ENCODE results near the gene HMGB1. TPM values are rescaled to one million over a fixed set of nuclear protein-coding genes. Genes with fewer than 3 reads are reported as not detected.

Gene HMGB1
- total RNA-seq, 1 donor from 2014 or later, result 264 TPM

DNA sequence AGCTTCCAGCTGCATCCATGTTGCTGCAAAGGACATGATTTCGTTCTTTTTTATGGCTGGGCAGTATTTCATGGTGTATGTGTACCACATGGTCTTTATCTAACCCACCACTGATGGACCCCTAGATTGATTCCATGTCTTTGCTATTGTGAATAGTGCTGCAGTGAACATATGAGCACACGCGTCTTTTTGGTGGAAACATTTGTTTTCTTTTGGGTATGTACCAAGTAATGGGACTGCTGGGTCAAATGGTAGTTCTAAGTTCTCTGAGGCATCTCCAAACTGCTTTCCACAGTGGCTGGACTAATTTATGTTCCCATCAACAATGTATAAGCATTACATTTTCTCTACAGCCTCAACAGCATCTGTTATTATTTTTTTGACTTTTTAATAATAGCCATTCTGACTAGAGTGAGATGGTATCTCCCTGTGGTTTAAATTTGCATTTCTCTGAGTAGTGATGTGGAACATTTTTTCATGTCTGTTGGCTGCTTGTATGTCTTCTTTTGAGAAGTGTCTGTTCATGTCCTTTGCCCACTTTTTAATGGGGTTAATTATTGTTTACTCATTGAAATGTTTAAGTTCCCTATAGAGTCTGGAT lies 50.2 kb downstream of the HMGB1 start:
- H3K27ac Mint-ChIP-seq (ENCODE audit: unreplicated experiment), result no peak overlapping the region
- no peak for TF ChIP-seq CTCF (IDR thresholded peaks at IDR 0.05)
- no peak for DNase-seq (ENCODE audit: extremely low spot score, unreplicated experiment)
- no peak overlapping the region for H3K4me3 Mint-ChIP-seq (ENCODE audit: unreplicated experiment)
- peaks cover 6% of the 10 kb centered on the region for H3K4me1 Mint-ChIP-seq (ENCODE audit: unreplicated experiment)
- no peaks in the 10 kb centered on the region for H3K27me3 Mint-ChIP-seq (ENCODE audit: unreplicated experiment)
- no peaks in the 10 kb centered on the region for H3K9me3 Mint-ChIP-seq (ENCODE audit: unreplicated experiment)
- no peaks in the 10 kb centered on the region for H3K36me3 Mint-ChIP-seq (ENCODE audit: unreplicated experiment)

DNA sequence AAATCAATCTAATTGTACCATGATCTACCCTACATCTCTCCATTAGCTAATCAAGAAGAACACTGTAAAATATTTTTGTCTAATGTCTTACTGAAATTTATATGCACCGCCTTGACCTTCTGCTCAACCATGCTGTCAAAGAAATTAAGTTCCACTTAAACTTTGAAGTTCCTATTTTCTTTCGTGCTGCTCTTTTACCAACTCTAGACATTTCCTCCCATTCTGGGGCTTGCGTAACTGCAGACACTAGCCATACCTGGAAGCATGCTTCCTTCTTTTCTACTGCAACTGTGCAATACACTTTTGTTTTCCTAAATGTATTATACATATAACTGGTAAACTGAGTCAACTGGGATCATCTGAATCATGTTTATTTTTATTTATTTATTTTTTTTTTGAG lies 51.9 kb downstream of the HMGB1 start:
- DNase-seq (ENCODE audit: extremely low spot score, unreplicated experiment), result no peak
- Mint-ChIP-seq H3K9me3 (ENCODE audit: unreplicated experiment) (no peaks in the 10 kb centered on the region), H3K36me3 (ENCODE audit: unreplicated experiment) (no peaks in the 10 kb centered on the region), H3K27me3 (ENCODE audit: unreplicated experiment) (no peaks in the 10 kb centered on the region), H3K4me1 (ENCODE audit: unreplicated experiment) (peaks cover 15% of the 10 kb centered on the region), H3K4me3 (ENCODE audit: unreplicated experiment) (no peak overlapping the region), H3K27ac (ENCODE audit: unreplicated experiment) (no peak overlapping the region)
- TF ChIP-seq CTCF (IDR thresholded peaks at IDR 0.05), result no peak

DNA sequence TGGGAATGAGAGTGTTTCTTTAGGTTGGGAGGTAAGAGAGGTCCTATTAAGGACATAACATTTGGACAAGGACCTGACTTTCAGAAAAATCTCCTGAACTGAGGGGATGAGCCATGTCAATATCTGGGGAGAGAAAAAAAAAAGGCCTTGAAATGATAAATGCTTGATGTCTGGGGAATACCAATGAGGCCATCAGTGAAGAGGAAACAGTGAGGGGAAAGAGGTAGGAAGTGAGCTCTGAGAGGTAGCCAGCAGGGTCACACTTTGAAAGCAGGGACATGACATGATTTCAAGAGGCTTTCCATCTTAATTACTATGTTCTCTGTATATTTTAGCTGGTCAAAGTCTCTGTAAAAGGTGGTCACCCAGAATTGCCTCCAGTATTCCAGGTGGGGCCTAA lies 53.4 kb downstream of the HMGB1 start:
- Mint-ChIP-seq H3K4me1 (ENCODE audit: unreplicated experiment) (peaks cover 16% of the 10 kb centered on the region), H3K9me3 (ENCODE audit: unreplicated experiment) (no peaks in the 10 kb centered on the region), H3K36me3 (ENCODE audit: unreplicated experiment) (no peaks in the 10 kb centered on the region), H3K27me3 (ENCODE audit: unreplicated experiment) (no peaks in the 10 kb centered on the region), H3K4me3 (ENCODE audit: unreplicated experiment) (no peak overlapping the region), H3K27ac (ENCODE audit: unreplicated experiment) (no peak overlapping the region)
- TF ChIP-seq CTCF (IDR thresholded peaks at IDR 0.05), result no peak
- no peak for DNase-seq (ENCODE audit: extremely low spot score, unreplicated experiment)

- TF ChIP-seq CTCF (IDR thresholded peaks at IDR 0.05), result no peak
- DNase-seq (ENCODE audit: extremely low spot score, unreplicated experiment), result no peak
- Mint-ChIP-seq H3K9me3 (ENCODE audit: unreplicated experiment) (no peaks in the 10 kb centered on the region), H3K4me1 (ENCODE audit: unreplicated experiment) (peaks cover 16% of the 10 kb centered on the region), H3K36me3 (ENCODE audit: unreplicated experiment) (no peaks in the 10 kb centered on the region), H3K4me3 (ENCODE audit: unreplicated experiment) (no peak overlapping the region), H3K27me3 (ENCODE audit: unreplicated experiment) (no peaks in the 10 kb centered on the region), H3K27ac (ENCODE audit: unreplicated experiment) (no peak overlapping the region)
Observed at GRCh38 chr13:30410705-30411125, 55.0 kb downstream of the HMGB1 start.

DNA sequence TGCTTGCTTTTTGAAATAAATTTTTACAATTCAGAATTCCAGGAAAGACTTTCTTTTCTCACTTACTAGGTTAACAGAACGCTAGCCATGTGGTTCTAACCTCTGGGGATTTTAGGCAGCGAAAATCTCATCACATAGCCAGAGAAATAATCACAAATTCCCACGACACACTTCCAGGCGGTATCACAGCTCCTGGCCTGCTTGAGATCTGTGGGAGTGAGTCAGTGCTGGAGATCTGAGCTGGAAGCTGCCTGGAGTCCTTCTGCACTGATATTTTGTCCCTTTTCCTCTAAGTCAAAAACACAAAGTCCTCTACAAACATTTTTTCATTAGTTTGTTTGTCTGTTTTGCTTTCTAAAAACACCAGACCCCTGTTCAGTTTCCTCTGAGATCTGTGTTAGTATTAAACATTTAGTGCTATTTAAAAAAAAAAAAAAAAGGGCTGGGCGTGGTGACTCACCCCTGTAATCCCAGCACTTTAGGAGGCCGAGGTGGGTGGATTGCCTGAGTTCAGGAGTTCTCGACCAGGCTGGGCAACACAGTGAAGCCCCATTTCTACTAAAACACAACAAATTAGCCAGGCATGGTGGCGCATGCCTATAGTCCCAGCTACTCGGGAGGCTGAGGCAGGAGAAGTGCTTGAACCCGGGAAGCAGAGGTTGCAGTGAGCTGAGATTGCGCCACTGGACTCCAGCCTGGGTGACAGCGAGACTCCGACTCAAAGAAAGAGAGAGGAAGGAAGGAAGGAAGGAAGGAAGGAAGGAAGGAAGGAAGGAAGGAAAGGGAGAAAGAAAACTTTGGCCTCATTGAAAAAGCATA lies 55.6 kb downstream of the HMGB1 start:
- Mint-ChIP-seq H3K27ac (ENCODE audit: unreplicated experiment) (no peak overlapping the region), H3K4me3 (ENCODE audit: unreplicated experiment) (no peak overlapping the region)

More for the DNA sequence above, 55.6 kb downstream of the HMGB1 start:
- no peak for DNase-seq (ENCODE audit: extremely low spot score, unreplicated experiment)
- H3K27me3 Mint-ChIP-seq (ENCODE audit: unreplicated experiment), result no peaks in the 10 kb centered on the region
- no peak for TF ChIP-seq CTCF (IDR thresholded peaks at IDR 0.05)
- H3K9me3 Mint-ChIP-seq (ENCODE audit: unreplicated experiment), result no peaks in the 10 kb centered on the region
- H3K36me3 Mint-ChIP-seq (ENCODE audit: unreplicated experiment), result no peaks in the 10 kb centered on the region
- peaks cover 16% of the 10 kb centered on the region for H3K4me1 Mint-ChIP-seq (ENCODE audit: unreplicated experiment)

Data from osteocyte (in vitro differentiated cells).